GM23338 (cell line): ENCODE data around the gene ZMAT3.

Experiments
- CREB1 ChIP-seq: fragments of 250-450 bp; sonication (Bioruptor Pico); IDR thresholded peaks from 2 replicates; pipeline ENCODE4 v1.5.0; 2020; ENCODE audit warnings: low read depth, mild to moderate bottlenecking, moderate library complexity
- CTCF ChIP-seq, 2 experiments: fragments of 200-600 bp in 1 of 2; sonication (generic) in 1 of 2; conservative IDR thresholded peaks; 2 replicates each; pipeline versions ENCODE4 v1.5.1 to v1.6.1; 2016 to 2017; ENCODE audit warnings: antibody characterized with exemption in 2 of 2, low read depth in 2 of 2, mild to moderate bottlenecking in 2 of 2, moderate library complexity in 1 of 2
- EZH2 ChIP-seq: fragments of 200-600 bp; sonication (generic); IDR thresholded peaks from one replicate; pipeline ENCODE4 v1.8.0; 2017; ENCODE audit warnings: antibody characterized with exemption, mild to moderate bottlenecking, low read depth; ENCODE audit not compliant: unreplicated experiment
- EZH2phosphoT487 ChIP-seq: fragments of 200-600 bp; sonication (generic); IDR thresholded peaks from one replicate; pipeline ENCODE4 v1.8.1; 2018; ENCODE audit warnings: antibody characterized with exemption; ENCODE audit not compliant: unreplicated experiment
- JUNB ChIP-seq: IDR thresholded peaks from one replicate; pipeline ENCODE4 v1.6.1; 2016; ENCODE audit warnings: antibody characterized with exemption; ENCODE audit not compliant: unreplicated experiment
- POLR2AphosphoS5 ChIP-seq: IDR thresholded peaks from 2 replicates; pipeline ENCODE4 v1.6.1; 2016; ENCODE audit warnings: antibody characterized with exemption, low read depth
- REST ChIP-seq: IDR thresholded peaks from one replicate; pipeline ENCODE4 v1.6.1; 2018; ENCODE audit warnings: antibody characterized with exemption; ENCODE audit not compliant: unreplicated experiment

GRCh38 chr3:179020112-179020511, 51.5 kb downstream of the ZMAT3 start:
- TF ChIP-seq CTCF (conservative IDR thresholded peaks at IDR 0.05; ENCODE audit: low read depth in 2 of 2) (no peak), EZH2 (no peak), POLR2AphosphoS5 (no peak), CREB1 (CRISPR knock-in tag) (no peak), EZH2phosphoT487 (no peak), REST (no peak), JUNB (no peak)
